H9 (cell line): ENCODE measurements around the gene IRF2. TPM values are rescaled to one million over a fixed set of nuclear protein-coding genes. Genes with fewer than 3 reads are reported as not detected.
A peak's percentile ranks its signal among the peaks of the same experiment; 100 is the strongest.

ENCODE experiments used
- DNase-seq: peaks from one replicate; pipeline ENCODE4 v3.0.0-alpha.2; 2017
- H2AFZ ChIP-seq: one replicate; pipeline ENCODE4 v1.6.1; 2013; ENCODE audit warnings: mild to moderate bottlenecking, low read length, control low read depth, moderate library complexity
- H2AK5ac ChIP-seq: 2 replicates; pipeline ENCODE4 v1.6.1; 2013; ENCODE audit warnings: low read length, control low read depth, mixed read lengths; ENCODE audit not compliant: insufficient read length
- H2BK120ac ChIP-seq: one replicate; pipeline ENCODE4 v1.6.1; 2013; ENCODE audit warnings: low read depth, mild to moderate bottlenecking, low read length, control low read depth, inconsistent platforms; ENCODE audit not compliant: poor library complexity, severe bottlenecking
- H2BK12ac ChIP-seq: 2 replicates; pipeline ENCODE4 v1.6.1; 2013; ENCODE audit warnings: low read length, control low read depth, mixed read lengths, low read depth; ENCODE audit not compliant: insufficient read length
- H2BK15ac ChIP-seq: 2 replicates; pipeline ENCODE4 v1.6.1; 2013; ENCODE audit warnings: low read depth, low read length, control low read depth
- H2BK20ac ChIP-seq: one replicate; pipeline ENCODE4 v1.6.1; 2013; ENCODE audit warnings: low read depth, mild to moderate bottlenecking, low read length, control low read depth, inconsistent platforms; ENCODE audit not compliant: poor library complexity, severe bottlenecking
- H2BK5ac ChIP-seq: 2 replicates; pipeline ENCODE4 v1.6.1; 2013; ENCODE audit warnings: low read length, control low read depth, mixed read lengths; ENCODE audit not compliant: insufficient read length
- H3K14ac ChIP-seq: 2 replicates; pipeline ENCODE4 v1.6.1; 2013; ENCODE audit warnings: low read length, control low read depth; ENCODE audit not compliant: insufficient read depth
- H3K18ac ChIP-seq: 2 replicates; pipeline ENCODE4 v1.6.1; 2013; ENCODE audit warnings: low read depth, mild to moderate bottlenecking, mixed read lengths, low read length, control low read depth; ENCODE audit not compliant: insufficient read length
- H3K23ac ChIP-seq: 2 replicates; pipeline ENCODE4 v1.6.1; 2013; ENCODE audit warnings: low read length, control low read depth, mixed read lengths, low read depth; ENCODE audit not compliant: insufficient read length
- H3K23me2 ChIP-seq: 2 replicates; pipeline ENCODE4 v1.6.1; 2013; ENCODE audit warnings: low read depth, mild to moderate bottlenecking, mixed read lengths, low read length, control low read depth; ENCODE audit not compliant: insufficient read length, poor library complexity, severe bottlenecking
- H3K27ac ChIP-seq: 2 replicates; pipeline ENCODE4 v1.5.1; 2013; ENCODE audit warnings: low read length, control low read depth, mixed read lengths, low read depth; ENCODE audit not compliant: insufficient read length
- H3K27me3 ChIP-seq: 2 replicates; pipeline ENCODE4 v1.6.1; 2013; ENCODE audit warnings: low read length, control low read depth, inconsistent platforms; ENCODE audit not compliant: insufficient read depth
- H3K4ac ChIP-seq: 2 replicates; pipeline ENCODE4 v1.6.1; 2013; ENCODE audit warnings: low read depth, mild to moderate bottlenecking, control low read depth, inconsistent platforms, low read length, moderate library complexity
- H3K4me1 ChIP-seq: 2 replicates; pipeline ENCODE4 v1.6.1; 2013; ENCODE audit warnings: low read length, control low read depth, inconsistent platforms; ENCODE audit not compliant: insufficient read depth
- H3K4me2 ChIP-seq: 2 replicates; pipeline ENCODE4 v1.6.1; 2013; ENCODE audit warnings: low read length, control low read depth, mixed read lengths; ENCODE audit not compliant: insufficient read length, insufficient read depth
- H3K56ac ChIP-seq: 2 replicates; pipeline ENCODE4 v1.6.1; 2013; ENCODE audit warnings: low read depth, mild to moderate bottlenecking, mixed read lengths, low read length, control low read depth; ENCODE audit not compliant: insufficient read length
- H3K79me1 ChIP-seq: 2 replicates; pipeline ENCODE4 v1.6.1; 2013; ENCODE audit warnings: low read depth, mild to moderate bottlenecking, moderate library complexity, low read length, control low read depth, inconsistent platforms; ENCODE audit not compliant: insufficient read depth, poor library complexity, severe bottlenecking
- H3K79me2 ChIP-seq: 2 replicates; pipeline ENCODE4 v1.6.1; 2013; ENCODE audit warnings: low read length, control low read depth, inconsistent platforms; ENCODE audit not compliant: insufficient read depth
- H3K9ac ChIP-seq: 2 replicates; pipeline ENCODE4 v1.6.1; 2013; ENCODE audit warnings: low read length, control low read depth, mixed read lengths; ENCODE audit not compliant: insufficient read length; ENCODE audit errors: extremely low read depth
- H3K9me3 ChIP-seq: one replicate; pipeline ENCODE4 v1.6.1; 2013; ENCODE audit warnings: low read depth, low read length, inconsistent platforms; ENCODE audit not compliant: control insufficient read depth
- H3T11ph ChIP-seq: one replicate; pipeline ENCODE4 v1.6.1; 2013; ENCODE audit warnings: mild to moderate bottlenecking, low read length, control low read depth, inconsistent platforms
- H4K20me1 ChIP-seq: one replicate; pipeline ENCODE4 v1.6.1; 2013; ENCODE audit not compliant: control insufficient read depth, insufficient read length, insufficient read depth
- H4K5ac ChIP-seq: 2 replicates; pipeline ENCODE4 v1.6.1; 2013; ENCODE audit warnings: low read depth, mild to moderate bottlenecking, mixed read lengths, low read length, control low read depth; ENCODE audit not compliant: insufficient read length
- H4K8ac ChIP-seq: replicated peaks from 2 replicates; pipeline ENCODE4 v1.6.1; 2013; ENCODE audit warnings: low read length, control low read depth, mixed read lengths, low read depth; ENCODE audit not compliant: insufficient read length
- H4K91ac ChIP-seq: 2 replicates; pipeline ENCODE4 v1.6.1; 2013; ENCODE audit warnings: low read depth, mild to moderate bottlenecking, moderate library complexity, mixed read lengths, low read length, control low read depth; ENCODE audit not compliant: insufficient read length
- H3K27ac Mint-ChIP-seq, 3 experiments: 2 replicates in 2 of 3; 3 replicates in 1 of 3; pipeline ENCODE4 v1.8.0; 2020 to 2021; ENCODE audit warnings: mixed read lengths in 3 of 3, mild to moderate bottlenecking in 1 of 3, moderate library complexity in 1 of 3
- H3K27me3 Mint-ChIP-seq: 2 replicates; pipeline ENCODE4 v1.8.0; 2021; ENCODE audit warnings: low read depth, mild to moderate bottlenecking, moderate library complexity, mixed read lengths
- H3K36me3 Mint-ChIP-seq, 3 experiments: 2 replicates in 2 of 3; 3 replicates in 1 of 3; pipeline ENCODE4 v1.8.0; 2020 to 2021; ENCODE audit warnings: low read depth in 3 of 3, mixed read lengths in 3 of 3; ENCODE audit not compliant: insufficient read depth in 1 of 3
- H3K4me1 Mint-ChIP-seq, 2 experiments: 2 replicates each; pipeline ENCODE4 v1.8.0; 2020; ENCODE audit warnings: mixed read lengths in 2 of 2
- H3K4me3 Mint-ChIP-seq, 2 experiments: 2 replicates in 1 of 2; 3 replicates in 1 of 2; pipeline ENCODE4 v1.8.0; 2020 to 2021; ENCODE audit warnings: mild to moderate bottlenecking in 2 of 2, mixed read lengths in 2 of 2, moderate library complexity in 1 of 2
- H3K9me3 Mint-ChIP-seq, 2 experiments: 2 replicates in 1 of 2; 3 replicates in 1 of 2; pipeline ENCODE4 v1.8.0; 2020; ENCODE audit warnings: mild to moderate bottlenecking in 2 of 2, mixed read lengths in 2 of 2, moderate library complexity in 1 of 2
- CTCF ChIP-seq: fragments of 200-600 bp; sonication (generic); conservative IDR thresholded peaks from 3 replicates; pipeline ENCODE4 v1.8.0; 2021; ENCODE audit warnings: antibody characterized with exemption, mild to moderate bottlenecking
- WGBS: extraction: QIAGEN DNeasy Blood & Tissue Kit; methylation state at CpG from one replicate; pipeline ENCODE4 v1.1.7; 2013; ENCODE audit warnings: missing lambda C conversion rate, low lambda C conversion rate, mixed read lengths; ENCODE audit not compliant: insufficient read length; ENCODE audit errors: extremely low coverage; 5-methylcytosine and 5-hydroxymethylcytosine counted together
- total RNA-seq: library from RNA; stranded (reverse); gene quantifications from 2 replicates; pipeline ENCODE4 v1.2.1, GENCODE V29; 2021

IRF2 gene
- total RNA-seq, 1 experiment from 2014 or later, result 13.5 TPM

- 0 out of 7 replicates have a peak overlapping the region, but pooled peaks of 2 of the 3 experiments have one; percentile 16 to 21 for H3K27ac Mint-ChIP-seq
- no peaks in the 10 kb centered on the region for H3K79me1 ChIP-seq
- no peak overlapping the region for H2BK5ac ChIP-seq
- no peaks in the 10 kb centered on the region for H3K79me2 ChIP-seq
- H3K9me3 ChIP-seq, result no peaks in the 10 kb centered on the region
- no peaks in the 10 kb centered on the region for H3K4me1 ChIP-seq
- no peak overlapping the region for H3K18ac ChIP-seq
- H3K56ac ChIP-seq, result no peak overlapping the region
- H2BK20ac ChIP-seq, result no peak overlapping the region
- H3K23ac ChIP-seq, result no peak overlapping the region
- WGBS, result no CpG with 5 or more reads among the region's 11 CpGs
- no peak overlapping the region for H4K5ac ChIP-seq
- H4K8ac ChIP-seq, result no peak overlapping the region
- no peak overlapping the region for H3K9ac ChIP-seq
- H2BK120ac ChIP-seq, result no peak overlapping the region
- H4K20me1 ChIP-seq, result no peaks in the 10 kb centered on the region
- H2BK12ac ChIP-seq, result no peak overlapping the region
- no peak overlapping the region for H2AK5ac ChIP-seq
- no peak overlapping the region for H3K27ac ChIP-seq
- no peaks in the 10 kb centered on the region for H3K23me2 ChIP-seq
- no peaks in the 10 kb centered on the region; a peak in 2 of 5 replicates for H3K9me3 Mint-ChIP-seq
- no peak overlapping the region for H4K91ac ChIP-seq
- no peaks in the 10 kb centered on the region for H3K36me3 Mint-ChIP-seq
- H3K4me1 Mint-ChIP-seq, result peaks cover 2 to 3% of the 10 kb centered on the region in 2 experiments; a peak in 1 of 4 replicates
- no peak for TF ChIP-seq CTCF
- H3K27me3 ChIP-seq, result no peaks in the 10 kb centered on the region
- H3T11ph ChIP-seq, result no peak overlapping the region
- H2BK15ac ChIP-seq, result no peak overlapping the region
- H3K27me3 Mint-ChIP-seq, result no peaks in the 10 kb centered on the region; the same call in 1 of the 2 replicates
- H2AFZ ChIP-seq, result no peak overlapping the region
- no peak overlapping the region for H3K14ac ChIP-seq
- H3K4ac ChIP-seq, result no peak overlapping the region
- H3K4me3 Mint-ChIP-seq, result no peak overlapping the region
- DNase-seq, result no peak
- no peak overlapping the region for H3K4me2 ChIP-seq
These were observed 30.0 kb upstream of the IRF2 start for GRCh38 chr4:184504385-184504784.
